Mucosa of descending colon (tissue), 3 donors: ENCODE measurements around the gene DCC. TPM values are rescaled to one million over a fixed set of nuclear protein-coding genes. Genes with fewer than 3 reads are reported as not detected.
A peak's percentile ranks its signal among the peaks of the same experiment; 100 is the strongest.

Source experiments
- ATAC-seq: fragments of 200-7000 bp; cut with Tn5 transposase; one replicate; pipeline ENCODE4 v1.9.1; 2020; ENCODE audit warnings: mild to moderate bottlenecking, moderate library complexity
- DNase-seq, 3 donors: peaks; one replicate each; pipeline ENCODE4 v3.0.0-alpha.2; 2020
- H3K36me3 ChIP-seq: fragments of 200-600 bp; one replicate; pipeline ENCODE4 v1.8.0; 2021; ENCODE audit warnings: low read depth, mild to moderate bottlenecking
- H3K4me1 ChIP-seq: fragments of 200-600 bp; one replicate; pipeline ENCODE4 v1.8.0; 2021; ENCODE audit warnings: low read depth, mild to moderate bottlenecking
- H3K4me3 ChIP-seq: fragments of 200-600 bp; one replicate; pipeline ENCODE4 v1.8.0; 2021; ENCODE audit warnings: mild to moderate bottlenecking
- H3K9me3 ChIP-seq: fragments of 200-600 bp; one replicate; pipeline ENCODE4 v1.8.0; 2021; ENCODE audit warnings: mild to moderate bottlenecking
- intact Hi-C, 2 donors: fragments of 100-400 bp; cut with DNase I in 1 of 2; cut with micrococcal nuclease in 1 of 2; formaldehyde crosslinking; loops; one replicate each; pipeline versions ENCODE4 v1.11.0 to v1.11.1; 2022; cut with DNase I, micrococcal nuclease
- total RNA-seq, 3 donors: library from RNA; stranded (reverse); fragmentation: NEBNext Ultra II Directional in 2 of 3; extraction: Animal tissue kit (Norgen Biotek cat#: 25700) in 2 of 3; gene quantifications; one replicate each; pipeline versions ENCODE4 v1.2.1 to v1.2.4, GENCODE V29; 2021 to 2023
- TF ChIP-seq, protein P1 (sequence below): fragments of 200-600 bp; IDR thresholded peaks from one replicate; pipeline ENCODE4 v1.8.0; 2022; ENCODE audit warnings: antibody characterized with exemption, mild to moderate bottlenecking
- donor health status: DM: no; HTN: no; CAD: no; lungs with moderate emphysema.
- donor health status: DM: no; HTN: no; CAD: no.
- donor health status: DM: no; HTN: yes; CAD: no.

Gene DCC
- total RNA-seq, 3 donors from 2014 or later = 0.26 to 1.3 (median 0.34) TPM

DNA sequence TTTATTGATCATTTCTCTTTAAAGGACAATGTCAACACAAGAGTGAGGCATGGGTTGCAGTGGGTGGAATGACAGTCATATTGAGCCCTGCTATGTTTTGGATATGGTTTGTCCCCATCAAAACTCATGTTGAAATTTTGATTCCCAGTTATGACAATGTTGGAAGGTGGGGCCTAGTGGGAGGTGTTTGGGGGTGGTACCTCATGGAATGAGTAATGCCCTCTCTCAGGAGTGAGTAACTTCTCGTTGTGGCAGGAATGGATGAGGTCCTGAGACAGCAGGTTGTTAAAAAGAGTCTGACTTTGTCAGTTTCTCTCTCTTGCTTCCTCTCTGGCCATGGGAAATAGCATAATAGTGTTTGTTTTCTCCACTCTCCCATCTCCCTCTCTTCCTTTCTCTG lies 345.3 kb downstream of the DCC start:
- no peak for DNase-seq
- Histone ChIP-seq H3K36me3 (no peaks in the 10 kb centered on the region), H3K9me3 (no peaks in the 10 kb centered on the region), H3K4me1 (no peaks in the 10 kb centered on the region), H3K4me3 (no peak overlapping the region)
- TF ChIP-seq, protein P1, sequence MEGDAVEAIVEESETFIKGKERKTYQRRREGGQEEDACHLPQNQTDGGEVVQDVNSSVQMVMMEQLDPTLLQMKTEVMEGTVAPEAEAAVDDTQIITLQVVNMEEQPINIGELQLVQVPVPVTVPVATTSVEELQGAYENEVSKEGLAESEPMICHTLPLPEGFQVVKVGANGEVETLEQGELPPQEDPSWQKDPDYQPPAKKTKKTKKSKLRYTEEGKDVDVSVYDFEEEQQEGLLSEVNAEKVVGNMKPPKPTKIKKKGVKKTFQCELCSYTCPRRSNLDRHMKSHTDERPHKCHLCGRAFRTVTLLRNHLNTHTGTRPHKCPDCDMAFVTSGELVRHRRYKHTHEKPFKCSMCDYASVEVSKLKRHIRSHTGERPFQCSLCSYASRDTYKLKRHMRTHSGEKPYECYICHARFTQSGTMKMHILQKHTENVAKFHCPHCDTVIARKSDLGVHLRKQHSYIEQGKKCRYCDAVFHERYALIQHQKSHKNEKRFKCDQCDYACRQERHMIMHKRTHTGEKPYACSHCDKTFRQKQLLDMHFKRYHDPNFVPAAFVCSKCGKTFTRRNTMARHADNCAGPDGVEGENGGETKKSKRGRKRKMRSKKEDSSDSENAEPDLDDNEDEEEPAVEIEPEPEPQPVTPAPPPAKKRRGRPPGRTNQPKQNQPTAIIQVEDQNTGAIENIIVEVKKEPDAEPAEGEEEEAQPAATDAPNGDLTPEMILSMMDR = no peak
- intact Hi-C loops = no loop called here
- ATAC-seq = no peak

DNA sequence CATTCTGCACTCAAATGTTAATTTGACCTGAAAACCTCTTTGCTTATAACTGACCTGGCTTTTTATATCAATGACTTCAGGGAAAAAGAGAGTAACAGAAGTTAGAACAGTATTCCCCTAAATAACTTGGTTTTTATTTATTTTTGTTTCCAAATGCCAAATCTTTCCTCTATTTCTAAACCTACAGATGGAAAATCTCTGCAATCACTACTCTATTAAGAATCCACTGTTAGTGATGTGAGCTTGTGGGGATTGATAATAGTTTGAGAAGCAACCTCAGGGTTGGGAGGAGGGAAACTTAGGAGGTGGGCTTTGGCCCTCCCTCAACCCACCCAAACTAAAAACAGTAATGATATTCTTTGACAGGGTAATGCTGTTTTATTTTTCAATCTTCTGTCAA lies 351.8 kb downstream of the DCC start:
- ATAC-seq = no peak
- Histone ChIP-seq H3K4me1 (no peaks in the 10 kb centered on the region), H3K36me3 (no peaks in the 10 kb centered on the region), H3K4me3 (no peak overlapping the region), H3K9me3 (no peaks in the 10 kb centered on the region)
- no peak for DNase-seq
- intact Hi-C loops = no loop called here
- TF ChIP-seq, protein P1 = no peak

DNA sequence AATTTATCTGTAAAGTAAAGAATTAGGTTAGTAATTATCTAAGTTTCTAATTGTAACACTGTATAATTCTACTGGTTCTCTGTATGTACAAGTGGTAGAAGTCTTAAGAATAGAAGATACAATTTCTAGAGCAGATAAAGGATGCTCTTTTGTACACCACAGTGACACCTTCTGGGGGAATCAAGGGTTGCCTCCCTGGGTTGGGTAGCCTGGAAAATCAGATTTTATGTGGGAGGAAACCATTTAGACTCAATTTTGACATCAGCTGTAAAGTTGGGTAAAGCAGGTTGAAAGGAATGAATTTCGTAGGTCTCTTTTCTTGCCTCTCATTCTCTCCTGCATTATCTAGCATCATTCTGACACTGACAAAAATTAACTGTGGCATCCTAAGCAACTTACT lies 354.8 kb downstream of the DCC start:
- intact Hi-C loops = no loop called here
- peak; percentile 37 for ATAC-seq
- DNase-seq = peak in 1 of 3 donors; percentile 40
- TF ChIP-seq, protein P1 = no peak
- no peaks in the 10 kb centered on the region for H3K4me1 ChIP-seq
- no peaks in the 10 kb centered on the region for H3K9me3 ChIP-seq
- no peaks in the 10 kb centered on the region for H3K36me3 ChIP-seq
- H3K4me3 ChIP-seq = no peak overlapping the region

DNA sequence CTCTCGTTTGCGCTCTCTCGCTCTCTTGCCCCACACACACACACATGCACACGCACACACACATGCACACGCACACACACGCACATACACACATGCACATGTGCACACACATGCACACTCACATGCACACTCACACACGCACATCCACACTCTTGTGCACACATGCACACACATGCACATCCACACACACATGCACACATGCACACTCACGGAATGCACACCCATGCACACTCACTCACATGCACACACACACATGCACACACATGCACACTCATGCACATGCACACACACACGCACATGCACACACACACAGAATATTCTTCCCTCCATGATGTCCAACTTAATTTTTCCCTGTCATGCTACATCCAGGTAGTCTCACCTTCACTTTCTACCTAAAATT lies 360.1 kb downstream of the DCC start:
- no peaks in the 10 kb centered on the region for H3K36me3 ChIP-seq
- H3K9me3 ChIP-seq = no peaks in the 10 kb centered on the region
- TF ChIP-seq, protein P1 = no peak
- H3K4me3 ChIP-seq = no peak overlapping the region
- intact Hi-C loops = no loop called here
- ATAC-seq = no peak
- no peak for DNase-seq
- peaks cover 4% of the 10 kb centered on the region for H3K4me1 ChIP-seq

DNA sequence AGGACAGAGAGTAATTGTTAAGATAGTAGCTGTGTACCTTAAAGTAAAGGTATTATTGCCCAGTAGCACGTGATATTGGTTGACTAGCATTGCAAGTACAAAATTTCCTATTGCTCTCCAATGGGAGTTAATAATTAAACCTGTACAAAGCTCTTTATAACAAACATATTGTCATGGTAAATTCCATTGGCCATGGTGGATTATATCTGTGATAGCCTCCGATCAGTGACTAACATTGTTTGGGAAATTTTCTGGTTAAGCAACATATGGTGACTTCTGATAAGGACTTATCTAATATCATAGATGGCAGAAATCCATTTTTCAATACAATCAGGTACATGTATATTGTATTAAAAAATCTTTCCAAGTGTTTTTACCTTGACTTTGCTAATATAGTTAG lies 360.8 kb downstream of the DCC start:
- ATAC-seq = peak; percentile 81
- Histone ChIP-seq H3K4me1 (peaks cover 4% of the 10 kb centered on the region), H3K4me3 (no peak overlapping the region), H3K36me3 (no peaks in the 10 kb centered on the region), H3K9me3 (no peaks in the 10 kb centered on the region)
- DNase-seq = no peak
- intact Hi-C loops = no loop called here
- TF ChIP-seq, protein P1 = no peak

DNA sequence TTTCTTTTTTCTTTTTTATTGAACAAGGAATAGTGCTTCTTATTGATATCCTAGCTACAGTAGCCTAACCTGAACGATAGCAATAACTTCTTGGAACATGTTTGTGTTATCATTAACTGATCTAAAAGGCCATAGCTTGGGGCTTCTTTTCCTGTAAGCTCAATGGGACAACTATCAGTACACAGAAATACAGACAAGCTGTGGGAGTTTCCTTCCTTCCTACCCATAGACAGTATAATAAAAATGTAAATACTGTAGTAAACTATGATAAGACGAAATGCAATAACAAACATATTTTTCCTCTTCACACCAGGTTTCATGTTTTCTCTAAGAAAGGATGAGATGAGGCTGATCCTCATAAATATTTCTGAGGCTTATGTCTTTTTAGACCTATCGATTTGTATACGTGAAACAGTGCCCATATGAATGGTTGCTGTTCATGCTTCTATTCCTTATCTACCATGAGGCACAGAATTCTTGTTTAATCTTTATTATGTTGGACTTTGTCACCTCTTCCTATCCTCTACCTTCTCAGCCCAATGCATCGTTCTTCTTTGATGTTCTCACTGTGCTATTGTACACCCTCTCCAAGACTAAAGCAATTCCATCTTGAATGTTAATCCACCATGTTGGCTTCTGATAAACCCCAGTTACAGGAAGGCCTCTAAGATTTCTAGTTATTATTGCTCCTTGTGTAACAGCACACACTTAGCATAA lies 361.4 kb downstream of the DCC start:
- H3K4me1 ChIP-seq = peaks cover 4% of the 10 kb centered on the region
- DNase-seq = no peak
- TF ChIP-seq, protein P1 = no peak
- no peaks in the 10 kb centered on the region for H3K36me3 ChIP-seq
- H3K4me3 ChIP-seq = no peak overlapping the region
- ATAC-seq = peak; percentile 88
- H3K9me3 ChIP-seq = no peaks in the 10 kb centered on the region
- intact Hi-C loops = no loop called here
